GM18505 (cell line): ENCODE measurements around the gene TAF4B.
"Not testable (repeated sequence)": the region's sequence is repeated elsewhere in the genome, so short reads cannot be mapped to it uniquely, and the experiment has no call there.

Experiments used
- ATAC-seq: cut with Tn5 transposase; IDR thresholded peaks from one replicate; pipeline ENCODE4 v1.9.1; 2021; ENCODE audit not compliant: unreplicated experiment
- POLR2A ChIP-seq: IDR thresholded peaks from 4 replicates; pipeline ENCODE4 v1.6.1; 2011; ENCODE audit warnings: borderline replicate concordance; ENCODE audit not compliant: insufficient read depth, insufficient read length; ENCODE audit errors: extremely low read depth

Gene TAF4B

GRCh38 chr18:26255695-26256622 lies 29.7 kb downstream of the TAF4B start:
- ATAC-seq: no peak
- no peak for TF ChIP-seq POLR2A

DNA sequence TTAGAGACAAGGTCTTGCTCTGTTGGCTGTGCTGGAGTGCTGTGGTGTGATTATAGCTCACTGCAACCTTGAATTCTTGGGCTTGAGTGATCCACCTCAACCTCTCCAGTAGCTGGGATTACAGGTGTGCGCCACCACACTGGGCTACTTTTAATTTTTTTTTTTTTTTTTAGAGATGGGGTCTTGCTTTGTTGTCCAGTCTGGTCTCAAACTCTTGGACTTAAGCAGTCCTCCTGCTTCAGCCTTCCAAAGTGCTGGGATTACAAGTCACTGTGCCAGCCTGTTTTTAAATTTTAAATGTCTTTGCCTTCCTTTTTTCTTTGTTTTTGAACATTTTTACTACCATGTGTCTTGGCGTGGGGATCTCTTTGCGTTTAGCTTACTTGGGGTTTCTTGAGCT lies 32.5 kb downstream of the TAF4B start:
- ATAC-seq: no peak
- no peak for TF ChIP-seq POLR2A

DNA sequence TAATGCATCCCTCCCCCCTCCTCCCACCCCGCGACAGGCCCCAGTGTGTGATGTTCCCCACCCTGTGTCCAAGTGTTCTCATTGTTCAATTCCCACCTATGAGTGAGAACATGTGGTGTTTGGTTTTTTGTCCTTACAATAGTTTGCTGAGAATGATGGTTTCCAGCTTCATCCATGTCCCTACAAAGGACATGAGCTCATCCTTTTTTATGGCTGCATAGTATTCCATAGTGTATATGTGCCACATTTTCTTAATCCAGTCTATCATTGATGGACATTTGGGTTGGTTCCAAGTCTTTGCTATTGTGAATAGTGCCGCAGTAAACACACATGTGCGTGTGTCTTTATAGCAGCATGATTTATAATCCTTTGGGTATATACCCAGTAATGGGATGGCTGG lies 33.2 kb downstream of the TAF4B start:
- not testable (repeated sequence) for ATAC-seq

DNA sequence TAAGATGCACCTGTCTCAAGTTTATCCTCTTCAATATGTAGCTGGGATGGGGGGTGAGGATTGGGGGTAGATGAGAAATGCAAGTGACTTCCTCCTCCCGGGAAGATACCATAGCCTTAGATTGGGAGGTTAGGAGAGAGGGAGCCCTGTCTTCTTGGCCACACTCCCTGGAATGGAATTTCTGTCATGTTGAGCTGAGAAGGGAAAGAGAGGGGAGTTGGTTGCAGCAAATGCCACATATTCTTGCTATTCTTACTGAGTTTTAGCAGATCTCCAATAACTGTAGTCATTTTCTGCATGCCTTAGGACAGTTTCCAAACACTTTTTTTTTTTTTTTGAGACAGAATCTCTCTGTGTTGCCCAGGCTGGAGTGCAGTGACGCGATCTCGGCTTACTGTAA lies 35.9 kb downstream of the TAF4B start:
- TF ChIP-seq POLR2A: no peak
- no peak for ATAC-seq

DNA sequence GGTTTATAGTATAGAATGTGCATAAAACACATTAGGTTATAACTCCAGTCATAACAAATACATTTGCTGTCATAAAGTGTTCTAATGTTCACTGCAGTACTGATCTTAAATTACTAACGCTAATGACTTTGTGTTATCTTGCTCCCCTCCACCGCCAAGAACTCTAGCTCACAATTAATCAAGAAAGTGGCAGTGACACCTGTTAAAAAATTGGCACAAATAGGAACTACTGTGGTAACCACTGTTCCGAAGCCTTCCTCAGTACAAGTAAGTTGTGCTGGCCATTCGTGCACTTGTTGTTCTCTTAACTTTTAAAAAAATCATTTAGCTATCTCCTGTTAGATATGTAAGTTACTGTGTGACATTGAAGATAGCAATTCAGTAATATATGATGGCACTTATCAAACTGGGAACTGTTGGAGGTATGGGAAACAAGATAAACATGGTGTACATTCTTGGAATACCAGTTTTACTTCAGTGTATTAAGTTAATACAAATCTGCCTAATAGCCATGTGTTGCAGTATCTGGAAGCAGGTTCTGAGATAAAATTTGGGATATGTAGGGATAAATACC lies 41.2 kb downstream of the TAF4B start:
- no peak for ATAC-seq
- TF ChIP-seq POLR2A: no peak

DNA sequence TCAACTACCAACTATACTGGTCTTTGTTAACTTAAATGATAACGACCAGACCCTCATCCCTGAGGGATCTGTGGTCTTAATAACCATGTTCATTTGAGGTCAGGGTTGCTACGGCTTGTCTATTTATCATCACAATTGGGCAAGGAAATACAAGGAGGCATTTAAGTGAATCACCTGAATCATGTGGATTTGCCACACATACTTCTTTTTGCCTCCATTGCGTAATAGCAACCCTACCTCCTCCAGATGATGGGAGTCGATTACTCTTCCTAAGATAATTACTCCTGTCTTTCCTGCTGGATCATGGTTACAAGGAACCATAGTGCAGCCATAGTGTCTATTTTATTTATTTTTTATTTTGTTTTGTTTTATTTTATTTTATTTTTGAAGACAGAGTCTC lies 42.2 kb downstream of the TAF4B start:
- no peak for TF ChIP-seq POLR2A
- no peak for ATAC-seq

DNA sequence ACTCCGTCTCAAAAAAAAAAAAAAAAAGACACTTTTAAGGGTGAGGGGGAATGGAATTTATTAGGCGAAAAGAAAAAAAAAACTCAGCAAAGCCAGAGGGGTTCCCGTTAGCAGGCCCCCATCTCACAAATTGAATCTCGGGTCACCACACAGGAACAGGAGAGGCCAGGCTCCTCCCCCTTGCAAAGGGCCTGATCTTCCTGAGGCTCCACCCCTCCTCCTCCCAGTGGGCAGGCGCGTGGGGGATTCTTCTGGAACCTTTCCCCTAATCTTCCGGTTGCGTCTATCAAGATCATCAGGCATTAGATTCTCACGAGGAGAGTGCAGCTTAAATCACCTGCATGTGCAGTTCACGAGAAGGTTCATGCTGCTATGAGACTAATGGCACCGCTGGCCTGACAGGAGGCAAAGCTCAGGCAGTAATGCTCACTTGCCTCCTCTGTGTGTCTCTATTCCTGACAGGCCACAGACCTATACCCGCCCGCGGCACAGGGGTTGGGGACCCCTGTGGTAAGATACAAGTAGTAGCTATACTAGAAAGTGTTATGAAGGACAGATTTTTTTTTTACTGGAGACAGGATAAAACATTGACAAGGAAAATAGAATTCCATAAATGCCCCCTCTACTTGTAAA lies 45.8 kb downstream of the TAF4B start:
- no peak for TF ChIP-seq POLR2A

GRCh38 chr18:26277374-26277773 lies 51.1 kb downstream of the TAF4B start:
- no peak for ATAC-seq
- no peak for TF ChIP-seq POLR2A

More for the DNA sequence above, 45.8 kb downstream of the TAF4B start:
- no peak for ATAC-seq

DNA sequence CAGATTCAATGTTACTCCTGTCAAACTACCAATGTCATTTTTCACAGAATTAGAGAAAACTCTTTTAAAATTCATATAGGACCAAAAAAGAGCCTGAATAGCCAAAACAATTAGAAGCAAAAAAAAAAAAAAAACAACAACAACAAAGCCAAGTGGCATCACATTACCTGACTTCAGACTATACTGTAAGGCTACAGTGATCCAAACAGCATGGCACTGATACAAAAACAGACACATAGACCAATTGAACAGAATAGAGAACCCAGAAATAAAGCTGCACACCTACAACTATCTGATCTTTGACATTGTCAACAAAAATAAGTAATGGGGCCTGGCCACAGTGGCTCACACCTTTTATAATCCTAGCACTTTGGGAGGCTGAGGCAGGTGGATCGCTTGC lies 53.2 kb downstream of the TAF4B start:
- no peak for TF ChIP-seq POLR2A
- no peak for ATAC-seq

- TF ChIP-seq POLR2A: no peak
- ATAC-seq: no peak
Observed at GRCh38 chr18:26286008-26286407, 59.8 kb downstream of the TAF4B start.

GRCh38 chr18:26287644-26288043 lies 61.4 kb downstream of the TAF4B start:
- TF ChIP-seq POLR2A: no peak
- no peak for ATAC-seq

GRCh38 chr18:26290385-26290784 lies 64.1 kb downstream of the TAF4B start:
- no peak for ATAC-seq
- TF ChIP-seq POLR2A: no peak

GRCh38 chr18:26293982-26294381 lies 67.7 kb downstream of the TAF4B start:
- no peak for ATAC-seq

GRCh38 chr18:26298107-26298506 lies 71.9 kb downstream of the TAF4B start:
- no peak for ATAC-seq
- TF ChIP-seq POLR2A: no peak

More at GRCh38 chr18:26293982-26294381, 67.7 kb downstream of the TAF4B start:
- TF ChIP-seq POLR2A: no peak

DNA sequence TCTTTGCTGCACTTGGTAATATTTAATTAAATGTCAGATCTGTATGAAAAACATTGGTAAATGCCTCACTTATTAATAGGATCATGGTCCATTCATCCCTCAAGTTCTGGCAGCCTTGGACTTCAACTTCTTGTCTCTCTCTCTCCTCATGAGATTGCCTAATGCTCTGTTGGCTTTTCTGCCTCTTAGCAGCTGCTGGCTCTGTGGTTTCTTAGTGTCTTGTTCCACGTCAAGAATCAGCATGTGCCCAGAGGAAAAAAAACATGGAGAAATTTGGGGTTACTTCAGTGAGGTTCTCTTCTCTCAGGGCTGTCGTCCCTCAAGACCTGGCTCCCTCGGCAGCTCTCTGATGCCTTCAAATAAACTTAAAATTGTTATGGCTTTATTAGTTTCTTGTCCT lies 75.4 kb downstream of the TAF4B start:
- no peak for ATAC-seq
- no peak for TF ChIP-seq POLR2A

- ATAC-seq: not testable (repeated sequence)
Observed at GRCh38 chr18:26303222-26303621, 77.0 kb downstream of the TAF4B start.
